GM19035 (cell line): ENCODE measurements around the gene C1QTNF1.

Experiments
- ATAC-seq: cut with Tn5 transposase; IDR thresholded peaks from one replicate; pipeline ENCODE4 v1.9.1; 2021; ENCODE audit not compliant: unreplicated experiment

C1QTNF1 gene, protein sequence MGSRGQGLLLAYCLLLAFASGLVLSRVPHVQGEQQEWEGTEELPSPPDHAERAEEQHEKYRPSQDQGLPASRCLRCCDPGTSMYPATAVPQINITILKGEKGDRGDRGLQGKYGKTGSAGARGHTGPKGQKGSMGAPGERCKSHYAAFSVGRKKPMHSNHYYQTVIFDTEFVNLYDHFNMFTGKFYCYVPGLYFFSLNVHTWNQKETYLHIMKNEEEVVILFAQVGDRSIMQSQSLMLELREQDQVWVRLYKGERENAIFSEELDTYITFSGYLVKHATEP

DNA sequence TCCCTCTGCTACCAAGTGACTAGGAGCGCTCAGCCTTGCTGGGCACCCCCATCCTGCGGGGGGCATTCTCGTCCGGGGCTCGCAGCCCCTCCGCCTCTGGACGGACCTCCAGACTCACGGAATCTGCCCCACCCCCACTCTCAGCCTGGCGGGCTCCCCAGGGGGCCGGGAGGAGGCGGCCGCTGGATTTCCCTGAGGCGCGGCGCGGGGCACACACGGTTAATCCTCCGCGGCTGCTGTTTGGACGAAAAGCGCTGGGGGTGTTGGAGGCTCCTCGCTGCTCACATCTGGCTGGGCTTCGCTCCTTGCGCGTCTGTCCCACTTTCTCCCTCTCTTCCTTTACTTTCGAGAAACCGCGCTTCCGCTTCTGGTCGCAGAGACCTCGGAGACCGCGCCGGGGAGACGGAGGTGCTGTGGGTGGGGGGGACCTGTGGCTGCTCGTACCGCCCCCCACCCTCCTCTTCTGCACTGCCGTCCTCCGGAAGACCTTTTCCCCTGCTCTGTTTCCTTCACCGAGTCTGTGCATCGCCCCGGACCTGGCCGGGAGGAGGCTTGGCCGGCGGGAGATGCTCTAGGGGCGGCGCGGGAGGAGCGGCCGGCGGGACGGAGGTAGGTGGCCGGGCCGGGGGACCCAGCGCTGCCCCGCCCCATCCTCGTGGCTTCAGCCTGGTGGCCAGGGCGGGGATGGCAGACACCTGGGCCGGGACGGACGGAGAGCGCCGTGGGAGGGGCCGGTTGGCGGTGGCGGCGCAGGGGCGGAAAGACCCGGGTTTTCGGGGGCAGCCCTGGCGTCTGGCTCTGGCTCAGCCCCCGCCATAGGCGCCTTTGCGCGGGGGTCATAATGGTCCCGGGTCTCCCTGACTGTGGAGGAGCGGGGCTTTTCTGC lies at the start of gene C1QTNF1:
C1QTNF1 (plus strand) TSS at position 284 of the 886 bp plus-strand sequence. CDS start 19,800 bp downstream, outside the sequence.
- no peak for ATAC-seq

DNA sequence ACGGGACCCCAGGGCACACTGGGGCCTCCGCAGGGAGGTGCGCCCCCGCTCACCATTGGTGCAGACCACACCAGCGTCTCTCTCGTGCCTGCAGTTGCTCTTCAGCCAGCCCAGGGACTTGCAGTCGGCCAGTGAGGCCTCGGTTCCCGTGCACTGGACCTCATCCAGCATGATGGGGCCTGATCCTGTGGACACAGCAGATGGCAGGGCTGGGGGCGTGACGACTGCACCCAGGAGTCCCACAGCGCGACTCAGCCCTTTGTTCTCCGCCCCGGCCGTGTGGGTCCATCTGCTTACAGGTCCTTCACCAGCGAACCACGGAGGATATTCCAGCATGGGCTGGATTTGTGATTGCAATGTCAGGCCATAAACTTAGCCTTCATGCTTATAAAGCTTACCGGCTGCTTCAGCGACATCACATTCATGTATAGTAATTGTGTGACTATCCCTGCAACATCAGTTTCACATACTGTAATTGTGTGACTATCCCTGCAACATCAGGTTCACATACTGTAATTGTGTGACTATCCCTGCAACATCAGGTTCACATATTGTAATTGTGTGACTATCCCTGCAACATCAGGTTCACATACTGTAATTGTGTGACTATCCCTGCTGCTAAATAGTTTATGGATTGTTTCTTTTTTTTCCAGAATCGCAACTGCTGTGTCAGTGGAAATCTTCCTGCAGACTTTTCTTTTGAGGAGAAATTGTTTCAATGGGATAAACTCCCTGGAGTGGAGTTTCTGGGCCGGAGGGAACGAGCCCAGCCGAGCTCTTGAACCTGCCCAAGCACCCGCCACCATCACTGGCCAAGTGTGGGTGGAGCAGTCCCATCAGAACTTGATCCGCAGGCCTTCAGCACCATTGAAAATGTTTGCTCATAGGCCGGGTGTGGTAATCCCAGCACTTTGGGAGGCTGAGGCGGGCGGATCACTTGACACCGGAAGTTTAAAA lies 49.1 kb upstream of the C1QTNF1 start:
- no peak for ATAC-seq

DNA sequence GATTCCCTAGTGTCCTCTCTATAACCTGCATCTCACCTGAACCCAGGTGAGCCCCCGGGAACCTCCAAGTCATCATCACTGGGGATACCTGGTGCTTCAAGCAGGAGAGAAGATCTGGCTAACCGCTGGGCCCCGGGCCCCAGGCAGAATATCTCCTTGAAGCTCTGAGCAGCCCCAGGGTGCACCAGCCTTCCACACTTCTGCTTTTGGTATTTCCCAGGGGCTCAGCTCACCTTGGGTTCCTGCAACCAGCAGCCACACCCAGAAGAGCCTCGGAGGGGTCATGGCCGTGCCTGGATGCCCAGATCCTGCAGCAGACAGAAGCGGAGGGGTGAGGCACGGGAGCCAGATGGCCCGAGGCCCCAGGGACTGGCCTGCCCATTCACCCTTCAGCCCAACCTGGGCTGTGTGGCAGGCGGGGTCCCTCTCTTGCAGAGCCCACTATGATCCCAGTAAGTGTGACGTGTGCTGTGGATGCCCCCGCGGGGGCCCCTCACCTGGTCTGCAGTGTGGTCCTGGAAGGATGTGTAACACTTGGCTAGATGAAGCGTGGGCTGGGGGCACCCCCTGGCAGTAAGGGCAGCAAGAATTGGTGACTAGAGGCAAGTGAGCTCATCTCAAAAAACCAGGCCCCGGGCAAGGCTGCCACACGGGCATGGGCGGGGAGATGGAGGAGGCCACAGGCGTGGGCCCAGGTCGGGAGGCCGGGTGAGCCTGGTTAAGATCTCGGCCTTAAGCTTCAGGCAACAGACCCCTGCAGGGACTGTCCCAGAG lies 46.9 kb upstream of the C1QTNF1 start:
- ATAC-seq: no peak

DNA sequence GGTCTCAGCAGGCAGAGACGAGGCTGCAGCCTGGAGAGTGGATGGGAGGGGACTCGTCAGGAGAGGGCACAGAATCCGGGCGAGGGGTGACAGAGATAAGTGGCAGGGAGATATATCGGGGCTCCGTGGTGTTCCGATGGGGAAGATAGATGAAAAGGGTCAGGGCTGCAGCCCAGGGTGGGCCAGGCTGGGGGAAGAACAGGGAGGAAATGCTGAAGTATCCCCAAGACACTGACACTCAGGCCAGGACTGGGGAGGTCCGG lies 46.4 kb upstream of the C1QTNF1 start:
- no peak for ATAC-seq

DNA sequence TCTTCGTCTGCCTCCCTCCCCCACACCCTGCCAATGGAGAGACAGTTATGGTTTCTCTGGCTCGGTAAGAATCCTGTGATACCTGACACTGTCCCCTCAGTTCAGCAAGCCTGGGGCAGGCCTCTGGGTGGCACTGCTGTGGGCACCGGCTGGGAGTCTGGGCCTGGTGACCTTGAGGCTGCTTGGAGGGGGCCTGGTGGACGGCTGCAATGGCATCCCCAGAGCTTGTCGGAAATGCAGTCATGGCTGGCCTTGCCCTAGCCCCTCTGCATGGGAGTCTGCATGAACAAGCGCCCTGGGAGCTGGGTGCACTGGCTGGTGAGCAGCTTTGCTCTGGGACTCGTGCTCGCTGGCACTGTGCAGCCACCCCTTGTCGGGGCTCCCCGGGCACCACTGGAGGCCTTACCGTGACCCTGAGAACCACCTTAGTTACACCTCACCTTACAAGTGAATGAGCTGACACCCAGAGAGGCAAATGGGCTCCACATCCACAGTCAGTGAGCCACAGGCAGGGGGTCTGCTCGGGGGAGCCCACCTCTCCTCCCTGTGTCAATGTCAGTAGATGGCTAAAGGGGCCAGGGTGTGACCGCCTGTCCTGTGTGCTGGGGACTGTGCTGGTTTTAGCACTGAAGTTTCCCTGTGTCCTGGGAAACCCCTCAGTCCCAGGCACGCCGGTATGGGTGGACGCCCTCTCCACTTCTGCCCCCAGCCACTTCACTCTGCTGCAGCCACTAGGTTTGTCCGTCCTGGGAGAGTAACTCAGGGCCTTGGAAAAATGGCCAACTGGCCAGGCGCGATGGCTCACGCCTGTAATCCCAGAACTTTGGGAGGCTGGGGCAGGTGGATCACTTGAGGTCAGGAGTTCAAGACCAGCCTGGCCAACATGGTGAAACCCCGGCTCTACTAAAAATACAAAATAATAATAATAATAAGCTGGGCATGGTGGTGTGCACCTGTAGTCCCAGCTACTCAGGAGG lies 45.7 kb upstream of the C1QTNF1 start:
- no peak for ATAC-seq

DNA sequence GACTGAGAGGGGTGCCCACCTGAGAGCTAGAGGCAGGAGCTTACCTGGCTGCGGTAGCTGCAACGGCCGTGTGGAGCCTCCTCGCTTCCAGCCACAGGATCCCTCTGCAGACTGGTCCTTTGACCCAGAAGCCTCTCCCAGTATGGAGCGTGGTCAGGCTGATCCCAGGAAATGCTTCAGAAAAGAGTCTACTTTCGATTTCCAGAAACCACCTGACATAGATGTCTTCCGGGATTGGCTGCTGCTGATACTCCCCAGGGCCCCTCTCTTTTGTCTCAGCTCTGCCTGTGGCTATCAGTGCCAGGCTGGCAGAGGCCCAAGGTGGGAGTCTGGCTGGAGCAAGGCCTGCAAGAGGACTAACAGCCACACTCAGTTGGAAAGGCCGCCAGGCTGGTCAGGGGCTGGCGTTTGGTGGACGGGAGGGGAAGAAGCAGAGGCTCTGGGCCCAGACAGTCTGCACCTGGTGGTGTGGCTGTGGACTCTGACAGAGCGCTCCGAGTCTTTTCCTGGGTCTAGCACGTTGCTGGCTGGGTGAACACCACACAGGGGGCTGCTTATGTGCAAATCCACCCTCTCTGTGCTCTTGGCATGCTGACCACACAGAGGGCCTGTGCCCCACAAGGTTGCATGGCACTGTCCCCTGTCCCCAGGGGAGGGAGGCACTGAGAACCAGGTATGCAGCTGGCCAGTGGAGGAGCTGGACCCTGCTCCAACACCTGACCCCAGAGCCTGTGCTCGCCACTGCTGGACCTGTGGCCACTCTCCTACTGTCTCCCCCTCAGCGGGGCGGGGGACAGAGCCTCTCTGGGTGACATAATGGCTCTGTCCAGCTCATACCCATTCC lies 44.0 kb upstream of the C1QTNF1 start, which contains the start of gene LGALS3BP:
LGALS3BP (minus strand) TSS at position 144 of the 844 bp plus-strand sequence. CDS start 2,732 bp downstream, outside the sequence.
- no peak for ATAC-seq

DNA sequence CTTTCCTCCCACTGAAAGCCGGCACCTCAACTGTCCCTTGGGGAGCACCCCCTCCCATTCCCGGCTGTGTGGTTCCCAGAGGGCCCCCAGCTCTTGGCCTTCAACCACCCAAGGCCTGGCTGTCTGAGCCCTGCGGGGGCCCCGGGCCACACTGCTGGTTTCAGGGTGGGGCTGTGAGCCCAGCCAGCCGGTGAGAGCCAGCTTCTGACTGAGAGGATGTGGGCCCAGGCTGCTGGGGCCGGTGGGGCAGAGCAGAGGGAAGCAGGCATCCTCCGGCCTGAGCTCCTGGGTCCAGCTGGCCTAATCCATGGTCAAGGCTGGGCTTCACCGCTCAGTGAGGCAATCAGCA lies 43.4 kb upstream of the C1QTNF1 start:
- no peak for ATAC-seq

DNA sequence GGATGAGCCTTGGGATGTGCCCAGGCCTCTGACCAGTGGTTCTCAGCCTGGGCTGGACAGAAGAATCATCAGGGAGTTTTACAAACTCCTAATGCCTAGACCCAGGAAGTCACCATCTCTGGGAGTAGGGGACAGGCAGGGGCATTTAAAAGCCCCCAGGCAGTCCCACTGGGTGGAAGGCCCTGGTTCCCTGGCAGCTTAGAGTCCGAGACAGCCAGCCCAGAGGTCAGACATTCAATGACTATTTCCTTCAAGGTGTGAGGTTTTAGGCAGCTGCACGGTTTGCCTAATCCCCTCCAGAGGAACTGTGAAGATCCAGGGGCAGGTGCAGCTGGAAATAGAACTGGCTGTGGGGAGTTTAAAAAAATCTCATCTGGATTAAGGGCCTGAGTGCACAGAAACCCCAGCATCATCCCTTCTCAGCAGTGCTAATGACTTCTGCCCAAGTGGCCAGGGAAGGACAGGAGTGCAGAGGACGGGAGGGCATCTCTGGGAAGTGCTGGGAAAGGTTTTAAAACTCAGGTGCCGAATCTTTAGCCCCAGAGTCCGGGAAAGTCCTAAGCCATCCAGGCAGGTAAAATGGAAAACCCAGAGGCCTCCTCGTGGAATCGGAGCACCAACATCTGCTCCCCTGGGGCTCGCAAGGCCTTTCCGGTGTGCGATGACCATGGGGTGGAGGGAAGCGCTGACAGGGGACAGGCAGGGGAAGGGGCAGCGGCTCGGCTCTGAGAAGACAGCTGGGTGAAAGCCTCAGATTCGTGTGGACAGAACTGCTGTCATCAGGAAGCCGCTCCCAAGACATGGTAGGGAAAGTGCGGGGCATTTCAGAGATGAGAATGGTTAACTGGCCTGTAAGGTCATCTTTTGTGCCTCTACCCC lies 42.7 kb upstream of the C1QTNF1 start:
- ATAC-seq: no peak

DNA sequence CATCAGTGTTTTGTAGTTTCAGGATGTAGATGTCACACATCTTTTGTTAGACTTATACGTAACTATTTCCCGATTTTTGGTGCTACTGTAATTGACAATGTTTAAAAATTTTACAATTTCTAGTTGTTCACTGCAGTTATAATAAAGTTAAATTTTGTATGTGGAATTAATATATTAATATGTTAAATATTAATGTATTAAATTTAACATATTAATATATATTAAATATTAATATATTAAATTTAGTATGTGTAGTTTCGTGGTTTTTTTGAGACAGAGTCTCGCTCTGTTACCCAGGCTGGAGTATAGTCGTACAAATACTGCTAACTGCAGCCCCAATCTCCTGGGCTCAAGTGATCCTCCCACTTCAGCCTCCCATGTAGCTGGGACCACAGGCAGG lies 38.6 kb upstream of the C1QTNF1 start:
- ATAC-seq: no peak

DNA sequence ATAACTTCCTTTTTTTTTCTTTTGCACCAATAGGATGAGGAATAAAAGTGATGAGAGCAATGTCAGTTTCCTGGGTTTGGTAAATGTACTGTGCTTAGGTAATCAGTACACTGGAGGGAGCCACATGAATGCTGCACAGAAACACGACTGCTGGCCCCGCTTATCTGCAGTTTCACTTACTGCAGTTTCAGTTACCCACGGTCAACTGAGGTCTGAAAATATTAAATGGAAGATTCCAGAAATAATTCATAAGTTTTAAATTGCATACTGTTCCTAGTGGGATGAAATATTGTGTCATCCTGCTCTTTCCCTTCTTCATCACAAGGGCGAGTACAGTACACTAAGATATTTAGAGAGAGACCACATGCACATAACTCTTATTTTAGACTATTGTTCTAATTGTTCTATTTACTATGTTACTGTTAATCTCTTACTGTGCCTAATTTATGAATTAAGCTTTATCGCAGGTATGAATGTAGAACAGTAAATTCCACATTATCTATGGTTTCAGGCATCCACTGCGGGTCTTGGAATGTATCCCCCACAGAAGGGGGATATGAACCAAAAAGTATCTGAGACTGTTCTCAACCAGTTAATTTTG lies 37.8 kb upstream of the C1QTNF1 start:
- no peak for ATAC-seq

DNA sequence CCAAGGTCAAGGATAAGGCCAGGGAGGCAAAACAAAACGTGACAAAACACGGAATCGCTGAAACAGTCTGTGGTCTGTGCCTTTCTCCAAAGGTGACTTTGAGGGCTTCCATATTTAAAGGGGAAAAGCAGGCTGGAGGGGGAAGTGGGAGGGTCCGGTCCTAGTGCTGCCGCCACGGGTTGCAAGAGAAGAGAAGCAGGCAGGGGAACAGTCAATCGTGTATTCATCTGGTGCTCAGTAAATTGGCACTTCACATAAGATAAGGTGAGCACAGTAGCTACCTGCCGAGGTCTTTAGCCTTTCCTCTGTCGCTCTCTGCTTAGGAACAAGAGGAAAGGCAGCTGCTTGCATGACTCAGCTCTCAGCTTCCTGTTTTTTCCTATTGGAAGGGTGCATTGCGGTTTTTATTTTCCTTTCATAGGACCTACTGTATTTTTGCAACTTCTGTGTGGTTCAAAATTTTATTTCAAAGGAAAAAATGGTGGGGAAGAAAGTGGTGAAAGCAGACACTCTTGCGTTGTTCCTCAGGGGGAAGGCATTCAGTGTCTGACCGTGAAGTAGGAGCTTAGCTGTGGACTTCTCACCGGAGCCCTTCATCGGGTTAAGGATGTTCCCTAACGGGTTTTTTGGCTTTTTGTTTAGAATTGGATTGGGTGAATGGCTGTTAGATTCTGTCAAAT lies 37.2 kb upstream of the C1QTNF1 start:
- no peak for ATAC-seq

DNA sequence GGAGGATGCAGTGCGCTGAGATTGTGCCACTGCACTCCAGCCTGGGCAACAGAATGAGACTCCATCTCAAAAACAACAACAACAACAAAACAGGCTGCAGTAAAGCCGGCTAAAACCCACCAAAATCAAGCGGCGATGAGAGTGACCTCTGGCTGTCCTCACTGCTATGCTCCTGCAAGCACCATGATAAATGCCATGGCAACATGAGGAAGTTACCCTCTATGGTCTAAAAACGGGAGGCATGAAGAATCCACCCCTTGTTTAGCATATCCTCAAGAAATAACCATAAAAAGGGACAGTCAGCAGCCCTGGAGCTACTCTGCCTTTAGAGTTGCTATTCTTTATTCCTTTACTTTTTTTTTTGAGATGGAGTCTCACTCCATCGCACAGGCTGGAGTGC lies 35.8 kb upstream of the C1QTNF1 start:
- ATAC-seq: no peak

DNA sequence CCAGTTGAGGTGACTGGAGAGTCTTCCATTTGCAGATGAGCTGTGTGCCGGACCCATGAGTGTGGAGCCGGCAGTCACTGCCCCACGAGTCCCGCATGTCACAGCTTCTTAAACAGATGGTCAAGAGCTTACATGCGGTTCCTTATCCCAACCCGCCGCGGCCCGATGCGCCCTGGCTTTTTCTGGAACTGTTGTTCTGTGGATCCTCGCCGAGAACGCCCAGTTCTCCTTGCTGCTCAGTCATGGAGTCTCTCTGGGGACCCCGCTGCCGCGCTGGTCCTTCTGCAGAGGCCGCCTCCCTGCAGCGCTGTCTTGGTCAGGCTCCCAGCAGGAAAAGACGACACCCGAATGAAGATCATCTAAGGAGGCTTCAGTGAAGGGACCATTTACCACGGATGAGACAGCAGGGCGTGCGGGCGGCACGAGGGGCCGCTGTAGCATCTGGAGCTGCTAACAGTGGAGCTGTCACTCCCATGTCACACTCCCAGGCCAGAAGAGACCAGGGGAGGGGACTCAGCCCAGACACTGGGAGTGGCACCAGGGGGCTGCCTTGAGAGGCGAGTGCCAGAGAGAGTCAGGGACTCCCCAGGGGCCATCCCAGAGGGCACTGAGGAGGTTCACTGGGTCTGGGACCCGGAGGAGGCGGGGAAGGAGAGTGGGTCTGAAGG lies 33.5 kb upstream of the C1QTNF1 start:
- no peak for ATAC-seq

DNA sequence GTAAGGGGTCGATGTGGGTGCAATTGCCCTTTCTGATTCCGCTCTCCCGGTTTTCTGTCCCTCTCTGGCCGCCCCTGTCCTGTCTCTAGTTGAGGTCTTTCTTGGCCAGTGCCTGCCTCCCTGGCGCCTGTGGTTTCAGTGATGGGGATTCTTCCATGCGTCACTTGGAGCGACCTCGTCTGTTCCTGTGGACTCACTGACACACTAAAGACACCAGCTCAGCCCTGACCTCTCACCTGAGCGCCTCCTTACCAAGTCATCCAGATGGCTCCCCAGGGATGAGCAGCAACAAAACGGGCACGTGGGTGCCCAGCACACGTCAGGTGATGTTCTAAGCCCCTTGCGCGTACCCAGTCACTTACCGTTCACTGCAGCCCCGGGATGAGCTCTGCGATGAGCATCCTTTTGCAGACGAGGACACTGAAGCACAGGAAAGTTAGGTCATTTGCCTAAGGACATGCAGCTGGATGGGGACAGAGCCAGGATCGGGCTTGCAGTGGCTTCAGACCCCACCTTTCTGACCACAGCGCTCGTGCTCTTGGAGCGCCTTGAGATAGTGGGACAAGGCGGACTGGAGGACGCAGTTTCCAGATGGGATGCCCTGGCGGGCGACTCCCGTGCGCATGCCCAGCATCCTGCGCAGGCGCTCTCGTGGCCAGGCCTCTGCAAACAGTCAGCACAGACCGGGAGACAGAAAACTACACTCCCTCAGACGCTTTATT lies 32.8 kb upstream of the C1QTNF1 start:
- no peak for ATAC-seq

DNA sequence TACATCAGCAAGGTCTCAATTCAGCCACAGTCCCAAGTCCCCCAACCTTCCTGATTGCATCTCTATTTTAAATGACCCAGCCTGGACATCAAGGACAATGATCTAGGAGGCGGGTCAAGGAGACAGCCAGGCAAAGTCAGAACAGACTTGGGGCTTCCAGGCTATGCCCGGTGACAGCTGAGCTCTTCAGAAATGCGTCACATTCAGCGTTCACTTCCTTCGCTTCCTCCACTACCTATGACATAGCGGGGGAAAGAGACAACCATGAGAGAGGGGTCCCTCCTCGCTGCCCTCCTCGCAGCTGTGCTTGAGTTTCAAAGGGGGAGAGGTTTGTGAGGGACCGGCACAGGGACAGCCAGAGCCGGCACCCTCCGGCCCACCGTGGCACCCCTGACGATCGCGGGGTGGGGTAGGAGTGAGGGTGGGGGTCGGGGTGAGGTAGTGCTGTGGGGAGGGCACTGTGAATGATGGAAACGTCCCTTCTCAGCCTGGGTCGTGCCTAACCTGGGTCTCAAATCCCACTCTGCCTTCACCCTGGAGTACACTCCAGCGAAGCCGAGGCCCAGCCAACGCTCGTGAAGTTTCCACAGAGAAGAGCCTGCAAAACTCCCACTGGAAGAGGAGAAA lies 31.9 kb upstream of the C1QTNF1 start:
- no peak for ATAC-seq
